Measurements from ENCODE around the gene SDK1.

SDK1 gene

GRCh38 chr7:3636131-3636860 is 335.2 kb downstream of the SDK1 start:
- in situ Hi-C loops (cut with HindIII; ENCODE audit: low sequenced_read_pairs): no loop called here

DNA sequence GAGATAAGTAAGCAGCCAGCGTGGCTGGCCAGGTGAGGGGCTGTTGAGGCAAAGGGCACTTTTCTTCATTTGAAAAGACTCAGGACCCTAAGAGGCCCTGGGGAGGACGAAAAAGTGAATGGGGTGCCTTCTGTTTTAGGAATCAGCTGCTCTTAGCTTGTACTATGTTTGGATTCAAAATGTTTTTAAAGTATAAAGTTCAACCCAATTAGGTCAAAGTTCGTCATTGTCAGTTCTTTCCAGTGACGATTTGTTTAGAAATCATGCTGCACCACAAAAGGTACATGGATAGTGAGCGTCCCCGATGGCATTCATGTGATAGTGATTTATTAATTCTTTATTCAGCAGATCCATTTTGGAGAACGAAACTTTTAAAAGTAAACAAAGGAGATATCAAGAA is 338.2 kb downstream of the SDK1 start:
- in situ Hi-C loops (cut with HindIII; ENCODE audit: low sequenced_read_pairs): no loop called here

GRCh38 chr7:3641582-3641981 is 340.5 kb downstream of the SDK1 start:
- in situ Hi-C loops (cut with HindIII; ENCODE audit: low sequenced_read_pairs): no loop called here

DNA sequence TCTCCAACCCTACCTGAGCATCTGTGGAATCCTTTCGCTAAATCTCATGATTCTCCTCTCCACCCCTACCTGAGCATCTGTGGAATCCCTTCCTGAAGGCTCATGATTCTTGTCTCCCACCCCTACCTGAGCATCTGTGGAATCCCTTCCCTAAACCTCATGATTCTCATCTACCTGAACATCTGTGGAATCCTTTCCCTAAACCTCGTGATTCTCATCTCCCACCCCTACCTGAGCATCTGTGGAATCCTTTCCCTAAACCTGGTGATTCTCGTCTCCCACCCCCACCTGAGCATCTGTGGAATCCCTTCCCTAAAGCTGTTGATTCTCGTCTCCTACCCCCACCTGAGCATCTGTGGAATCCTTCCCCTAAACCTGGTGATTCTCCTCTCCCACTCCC is 342.0 kb downstream of the SDK1 start:
- in situ Hi-C loops (cut with HindIII; ENCODE audit: low sequenced_read_pairs): no loop called here

DNA sequence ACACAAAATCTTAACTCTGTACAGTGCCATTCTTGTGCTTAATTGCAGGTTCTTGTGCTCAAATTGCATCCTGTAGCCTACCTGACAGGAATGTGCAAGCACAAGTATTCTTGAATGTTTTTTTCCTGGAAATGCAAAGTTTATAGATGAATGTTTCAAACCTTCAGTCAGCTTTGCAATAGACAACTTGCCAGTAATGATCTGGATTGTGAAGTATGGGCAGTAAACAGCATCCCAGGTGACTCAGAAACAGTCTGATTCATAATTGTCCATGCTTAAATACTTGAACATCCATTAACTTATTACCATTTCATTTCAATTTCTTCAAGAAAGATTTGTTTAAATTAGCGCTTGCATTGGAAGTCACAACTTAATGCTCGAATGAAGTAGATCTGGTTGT is 347.2 kb downstream of the SDK1 start:
- in situ Hi-C loops (cut with HindIII; ENCODE audit: low sequenced_read_pairs): no loop called here

- in situ Hi-C loops (cut with HindIII; ENCODE audit: low sequenced_read_pairs): no loop called here
Measured at GRCh38 chr7:3649250-3649649, 348.2 kb downstream of the SDK1 start.

- in situ Hi-C loops (cut with HindIII; ENCODE audit: low sequenced_read_pairs): no loop called here
Measured at GRCh38 chr7:3649678-3650440, 348.8 kb downstream of the SDK1 start.

DNA sequence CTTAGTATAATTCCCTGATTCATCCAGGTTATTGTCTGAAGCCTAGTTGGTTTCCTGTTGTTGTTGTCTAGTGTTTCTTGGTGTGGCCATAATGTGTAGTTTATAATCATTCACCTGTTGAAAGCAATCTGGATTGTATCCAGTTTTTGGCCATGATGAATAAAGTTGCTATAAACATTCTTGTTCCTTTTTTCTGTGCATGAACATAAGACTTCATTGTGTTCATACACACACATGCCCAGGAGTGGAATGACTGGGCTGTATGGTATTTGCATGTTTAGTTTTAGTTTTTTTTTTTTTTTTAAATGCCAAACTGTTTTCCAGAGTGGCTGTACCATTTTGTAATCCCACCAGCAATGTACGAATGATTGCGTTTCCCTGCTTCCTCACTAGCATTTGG is 349.8 kb downstream of the SDK1 start:
- in situ Hi-C loops (cut with HindIII; ENCODE audit: low sequenced_read_pairs): no loop called here

DNA sequence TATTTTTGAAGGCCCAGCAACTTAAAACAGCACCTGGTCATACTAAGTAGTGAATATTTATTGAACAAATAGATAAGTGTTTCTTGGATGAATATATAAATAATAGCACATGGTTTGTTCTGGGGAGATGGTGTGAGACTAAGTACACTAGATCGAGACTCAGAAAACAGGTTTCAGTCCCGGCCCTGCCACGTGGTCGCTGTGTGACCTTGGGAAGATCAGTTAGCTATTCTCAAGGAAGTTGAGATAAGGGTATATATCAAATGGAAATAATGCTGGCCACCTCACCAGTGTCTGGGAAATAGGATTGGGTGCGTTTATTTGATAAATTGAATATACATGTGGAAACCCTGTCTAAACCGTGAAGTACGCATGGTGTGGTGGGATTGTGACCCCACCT is 354.6 kb downstream of the SDK1 start:
- in situ Hi-C loops (cut with HindIII; ENCODE audit: low sequenced_read_pairs): no loop called here

GRCh38 chr7:3657206-3657605 is 356.2 kb downstream of the SDK1 start:
- in situ Hi-C loops (cut with HindIII; ENCODE audit: low sequenced_read_pairs): no loop called here

GRCh38 chr7:3668743-3669142 is 367.7 kb downstream of the SDK1 start:
- in situ Hi-C loops (cut with HindIII; ENCODE audit: low sequenced_read_pairs): no loop called here

GRCh38 chr7:3670898-3671297 is 369.8 kb downstream of the SDK1 start:
- in situ Hi-C loops (cut with HindIII; ENCODE audit: low sequenced_read_pairs): no loop called here

- in situ Hi-C loops (cut with HindIII; ENCODE audit: low sequenced_read_pairs): no loop called here
Measured at GRCh38 chr7:3673524-3673923, 372.5 kb downstream of the SDK1 start.

DNA sequence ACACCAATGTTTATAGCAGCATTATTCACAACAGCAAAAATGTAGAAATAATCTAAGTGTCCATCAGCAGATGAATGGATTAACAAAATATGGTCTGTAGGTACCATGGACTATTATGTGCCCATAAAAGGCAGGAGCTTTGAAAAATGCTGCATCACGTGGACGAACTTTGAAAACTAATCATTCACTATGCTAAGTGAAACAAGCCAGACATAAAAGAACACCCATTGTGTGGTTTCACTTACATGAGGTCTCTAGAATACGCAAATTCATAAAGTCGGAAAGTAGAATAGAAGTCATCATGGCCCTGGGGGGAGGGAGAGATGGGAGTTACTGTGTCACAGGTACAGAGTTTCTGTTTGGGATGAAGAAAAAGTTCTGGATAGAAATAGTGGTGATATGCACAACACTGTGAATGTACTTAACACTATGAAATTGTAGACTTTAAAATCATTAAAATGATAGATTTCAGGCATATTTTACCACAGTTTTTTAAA is 377.3 kb downstream of the SDK1 start:
- in situ Hi-C loops (cut with HindIII; ENCODE audit: low sequenced_read_pairs): no loop called here

GRCh38 chr7:3682028-3682710 is 381.1 kb downstream of the SDK1 start:
- in situ Hi-C loops (cut with HindIII; ENCODE audit: low sequenced_read_pairs): no loop called here

DNA sequence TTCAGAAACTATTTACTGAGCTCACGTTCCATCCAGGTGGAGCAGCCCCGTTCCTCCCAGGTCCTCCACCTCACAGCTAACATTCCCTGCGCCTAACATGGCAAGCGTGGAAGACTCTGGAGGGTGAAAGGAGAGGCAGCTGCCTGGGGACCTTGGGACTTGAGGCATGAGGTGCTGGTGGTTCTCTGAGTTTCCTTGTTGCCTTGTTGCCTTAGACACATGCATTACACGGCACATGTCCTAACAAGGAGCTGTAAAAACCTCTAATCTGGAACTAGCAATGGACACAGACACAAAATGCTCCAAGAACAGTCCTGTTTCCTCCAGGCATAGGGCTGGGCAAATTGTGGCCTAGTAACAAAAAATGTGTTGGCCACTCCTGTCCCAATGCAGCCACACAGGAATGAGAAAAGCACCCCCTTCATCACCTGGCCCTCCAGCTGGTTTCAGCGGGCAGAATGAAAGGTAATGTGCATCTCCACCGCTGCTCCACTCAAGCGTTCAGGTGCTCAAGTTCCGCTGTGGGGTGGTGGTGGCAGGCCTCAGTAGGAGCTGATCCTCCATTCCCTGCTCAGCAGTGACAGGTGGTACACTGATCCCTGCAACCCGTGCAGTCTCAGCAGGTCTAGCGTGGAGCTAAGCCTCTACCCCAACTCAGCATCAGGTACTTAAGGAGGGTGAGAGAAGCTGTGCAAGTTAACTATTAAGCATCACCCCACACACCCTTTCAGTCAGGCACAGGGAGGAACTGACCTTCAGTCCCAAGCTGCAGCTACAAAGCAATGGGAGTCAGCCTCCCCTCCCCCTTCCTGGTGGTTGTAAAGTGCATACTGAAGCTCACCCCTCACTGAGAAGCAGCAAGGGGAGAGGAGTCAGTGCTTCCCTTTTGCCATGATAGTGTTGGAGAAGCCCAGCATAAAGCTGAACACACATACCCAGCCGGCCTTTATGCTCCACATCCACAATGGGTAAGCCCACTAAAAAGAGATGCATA is 382.8 kb downstream of the SDK1 start:
- in situ Hi-C loops (cut with HindIII; ENCODE audit: low sequenced_read_pairs): no loop called here

GRCh38 chr7:3688071-3688470 is 387.0 kb downstream of the SDK1 start:
- in situ Hi-C loops (cut with HindIII; ENCODE audit: low sequenced_read_pairs): no loop called here

- in situ Hi-C loops (cut with HindIII; ENCODE audit: low sequenced_read_pairs): no loop called here
Measured at GRCh38 chr7:3688842-3689241, 387.8 kb downstream of the SDK1 start.

GRCh38 chr7:3691478-3692158 is 390.6 kb downstream of the SDK1 start:
- in situ Hi-C loops (cut with HindIII; ENCODE audit: low sequenced_read_pairs): no loop called here

DNA sequence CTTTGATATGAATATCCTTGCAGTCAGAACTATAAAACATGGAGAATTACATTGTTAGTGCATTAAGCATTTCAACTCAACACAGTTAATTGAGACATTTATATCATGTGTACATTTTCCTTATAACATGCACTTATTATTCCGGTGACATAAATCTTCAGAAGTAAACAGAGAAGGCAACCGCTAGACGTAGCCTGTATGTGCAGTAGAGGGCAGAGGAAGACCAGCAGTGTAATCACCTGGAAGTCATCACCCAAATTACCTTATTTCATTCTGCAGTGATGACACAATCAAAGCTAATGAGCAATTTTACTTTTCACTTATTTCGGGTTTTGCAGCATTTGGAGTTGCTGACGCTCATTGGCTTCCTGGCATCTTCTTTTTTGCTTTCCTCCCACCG is 394.6 kb downstream of the SDK1 start:
- in situ Hi-C loops (cut with HindIII; ENCODE audit: low sequenced_read_pairs): no loop called here
